CD4-positive, alpha-beta T cell treated with Interleukin-21 for 1 hour (primary cell): ENCODE data around the gene AP3B1.

Experiments
- DNase-seq: peaks from one replicate; pipeline ENCODE4 v3.0.0-alpha.2; 2020

The AP3B1 gene

GRCh38 chr5:77957931-77958521 is 336.5 kb downstream of the AP3B1 start:
- no peak for DNase-seq

GRCh38 chr5:77957516-77957915 is 337.0 kb downstream of the AP3B1 start:
- DNase-seq: no peak

GRCh38 chr5:77957081-77957480 is 337.4 kb downstream of the AP3B1 start:
- DNase-seq: no peak

- DNase-seq: no peak
Measured at GRCh38 chr5:77955577-77955976, 338.9 kb downstream of the AP3B1 start.

DNA sequence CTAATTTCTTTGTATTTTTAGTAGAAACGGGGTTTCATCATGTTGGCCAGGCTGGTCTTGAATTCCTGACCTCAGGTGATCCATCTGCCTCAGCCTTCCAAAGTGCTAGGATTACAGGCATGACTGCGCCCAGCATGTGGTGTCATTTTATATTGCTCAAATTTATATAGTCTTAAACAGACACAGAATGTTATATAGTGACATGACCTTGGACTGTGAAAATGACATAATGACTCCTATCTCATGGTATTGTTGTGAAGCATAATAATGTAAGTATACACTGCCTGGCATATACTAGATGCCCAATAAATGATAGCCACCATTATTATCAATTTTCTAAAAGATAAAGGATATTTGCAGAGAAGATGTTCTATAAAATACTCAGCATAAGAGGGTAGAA is 341.1 kb downstream of the AP3B1 start:
- DNase-seq: no peak

GRCh38 chr5:77952636-77953212 is 341.8 kb downstream of the AP3B1 start:
- no peak for DNase-seq
